HepG2 (cell line): Measurements from ENCODE around the gene FMNL2. TPM values are rescaled to one million over a fixed set of nuclear protein-coding genes. Genes with fewer than 3 reads are reported as not detected.
A peak's percentile ranks its signal among the peaks of the same experiment; 100 is the strongest.

Source experiments
- BHLHE40 ChIP-seq: IDR thresholded peaks from 2 replicates; pipeline ENCODE4 v1.6.1; 2011; ENCODE audit warnings: low read length, improper control_type of control experiment
- CREB1 ChIP-seq, 2 experiments: fragments of 450-650 bp in 1 of 2; IDR thresholded peaks; 2 replicates each; pipeline ENCODE4 v1.6.1; 2016 to 2017; ENCODE audit warnings: control low read depth in 1 of 2, mild to moderate bottlenecking in 1 of 2, missing compliant biosample characterization in 1 of 2, missing genetic modification characterization in 1 of 2
- ERF ChIP-seq: IDR thresholded peaks from 2 replicates; pipeline ENCODE4 v1.6.1; 2018; ENCODE audit warnings: missing biosample characterization, missing genetic modification reagents
- FOSL2 ChIP-seq: sonication (generic); formaldehyde crosslinking; IDR thresholded peaks from 2 replicates; pipeline ENCODE4 v1.4.0; 2020; ENCODE audit warnings: missing genetic modification reagents
- GABPA ChIP-seq, 2 experiments: IDR thresholded peaks; 2 replicates each; pipeline ENCODE4 v1.6.1; 2011 to 2016; ENCODE audit warnings: low read depth in 2 of 2, low read length in 1 of 2, missing biosample characterization in 1 of 2, missing genetic modification characterization in 1 of 2
- GABPB1 ChIP-seq: IDR thresholded peaks from 2 replicates; pipeline ENCODE4 v1.6.1; 2016; ENCODE audit warnings: mild to moderate bottlenecking, missing genetic modification reagents, moderate library complexity, missing compliant biosample characterization
- GATAD2A ChIP-seq: IDR thresholded peaks from 2 replicates; pipeline ENCODE4 v1.6.1; 2016
- HMG20A ChIP-seq: IDR thresholded peaks from 2 replicates; pipeline ENCODE4 v1.6.1; 2016; ENCODE audit warnings: borderline replicate concordance
- KAT7 ChIP-seq: IDR thresholded peaks from 2 replicates; pipeline ENCODE4 v1.6.1; 2018; ENCODE audit warnings: borderline replicate concordance, missing compliant biosample characterization
- MIXL1 ChIP-seq: IDR thresholded peaks from 2 replicates; pipeline ENCODE4 v1.6.1; 2016
- NCOA2 ChIP-seq: sonication (generic); formaldehyde crosslinking; IDR thresholded peaks from 2 replicates; pipeline ENCODE4 v1.8.0; 2022; ENCODE audit warnings: inconsistent platforms
- NFE2L2 ChIP-seq: fragments of 150-350 bp; IDR thresholded peaks from 2 replicates; pipeline ENCODE4 v1.6.1; 2014; ENCODE audit warnings: low read length
- NFIC ChIP-seq: IDR thresholded peaks from 2 replicates; pipeline ENCODE4 v1.6.1; 2012; ENCODE audit warnings: mild to moderate bottlenecking, low read length, inconsistent platforms
- PPARG ChIP-seq: conservative IDR thresholded peaks from 2 replicates; pipeline ENCODE4 v1.6.1; 2016; ENCODE audit warnings: missing biosample characterization, missing genetic modification reagents
- RCOR2 ChIP-seq: IDR thresholded peaks from 2 replicates; pipeline ENCODE4 v1.6.1; 2016; ENCODE audit warnings: missing biosample characterization, missing genetic modification reagents
- SAP130 ChIP-seq: IDR thresholded peaks from 2 replicates; pipeline ENCODE4 v1.6.1; 2016; ENCODE audit warnings: low read depth
- TCF7 ChIP-seq: sonication (generic); IDR thresholded peaks from 2 replicates; pipeline ENCODE4 v1.6.1; 2016; ENCODE audit warnings: antibody characterized with exemption, low read depth
- ZNF12 ChIP-seq: sonication (generic); formaldehyde crosslinking; IDR thresholded peaks from 2 replicates; pipeline ENCODE4 v1.5.0; 2020; ENCODE audit warnings: missing genetic modification reagents
- ZNF143 ChIP-seq: sonication (generic); formaldehyde crosslinking; IDR thresholded peaks from 2 replicates; pipeline ENCODE4 v1.4.0; 2020; ENCODE audit warnings: missing genetic modification reagents
- ZNF451 ChIP-seq: sonication (generic); formaldehyde crosslinking; IDR thresholded peaks from 2 replicates; pipeline ENCODE4 v1.5.0; 2020; ENCODE audit warnings: mild to moderate bottlenecking, missing genetic modification reagents
- ZNF589 ChIP-seq: sonication (generic); formaldehyde crosslinking; conservative IDR thresholded peaks from 2 replicates; pipeline ENCODE4 v1.8.0; 2022; ENCODE audit warnings: mild to moderate bottlenecking, moderate library complexity, missing genetic modification reagents
- ZNF674 ChIP-seq: sonication (generic); formaldehyde crosslinking; IDR thresholded peaks from 2 replicates; pipeline ENCODE4 v1.5.0; 2020; ENCODE audit warnings: low read depth, mild to moderate bottlenecking, missing genetic modification reagents
- ZNF749 ChIP-seq: sonication (generic); formaldehyde crosslinking; IDR thresholded peaks from 2 replicates; pipeline ENCODE4 v1.8.0; 2022; ENCODE audit warnings: mild to moderate bottlenecking, missing genetic modification reagents, moderate library complexity, borderline replicate concordance
- ZSCAN9 ChIP-seq: IDR thresholded peaks from 2 replicates; pipeline ENCODE4 v1.6.1; 2016; ENCODE audit warnings: borderline replicate concordance
- polyA plus RNA-seq, 8 experiments: library from polyadenylated mRNA; depleted of rRNA in 3 of 8; stranded (reverse) in 7 of 8; unstranded in 1 of 8; fragments of >200 nt; fragmentation: Illumina TruSeq in 4 of 8; extraction: Trizol in 4 of 8; gene quantifications; 2 replicates each; pipeline versions ENCODE4 v1.2.1 to v1.2.3, GENCODE V29; 2011 to 2016; ENCODE audit warnings: low read depth in 4 of 8, missing spikeins in 1 of 8, mixed read lengths in 1 of 8; ENCODE audit not compliant: insufficient read depth in 1 of 8
- total RNA-seq, 5 experiments: library from RNA; depleted of rRNA; stranded (reverse); fragments of >200 nt; fragmentation: Illumina TruSeq; extraction: Trizol; gene quantifications; 2 replicates each; pipeline ENCODE4 v1.2.3, GENCODE V29; 2016; ENCODE audit warnings: low read depth in 1 of 5
- TF ChIP-seq, protein P1 (sequence below): sonication (generic); formaldehyde crosslinking; IDR thresholded peaks from 2 replicates; pipeline ENCODE4 v1.4.0; 2020; ENCODE audit warnings: missing genetic modification reagents, borderline replicate concordance
- TF ChIP-seq, protein P2 (sequence below): sonication (generic); formaldehyde crosslinking; IDR thresholded peaks from 2 replicates; pipeline ENCODE4 v1.8.1; 2022; ENCODE audit warnings: low read depth, mild to moderate bottlenecking, missing genetic modification reagents

FMNL2 gene
- total and polyA plus RNA-seq, 2 of the 13 experiments (the other 11 are each of a cell fraction or from before 2014, with no cell fraction given), result 66.5 to 67.7 TPM

DNA sequence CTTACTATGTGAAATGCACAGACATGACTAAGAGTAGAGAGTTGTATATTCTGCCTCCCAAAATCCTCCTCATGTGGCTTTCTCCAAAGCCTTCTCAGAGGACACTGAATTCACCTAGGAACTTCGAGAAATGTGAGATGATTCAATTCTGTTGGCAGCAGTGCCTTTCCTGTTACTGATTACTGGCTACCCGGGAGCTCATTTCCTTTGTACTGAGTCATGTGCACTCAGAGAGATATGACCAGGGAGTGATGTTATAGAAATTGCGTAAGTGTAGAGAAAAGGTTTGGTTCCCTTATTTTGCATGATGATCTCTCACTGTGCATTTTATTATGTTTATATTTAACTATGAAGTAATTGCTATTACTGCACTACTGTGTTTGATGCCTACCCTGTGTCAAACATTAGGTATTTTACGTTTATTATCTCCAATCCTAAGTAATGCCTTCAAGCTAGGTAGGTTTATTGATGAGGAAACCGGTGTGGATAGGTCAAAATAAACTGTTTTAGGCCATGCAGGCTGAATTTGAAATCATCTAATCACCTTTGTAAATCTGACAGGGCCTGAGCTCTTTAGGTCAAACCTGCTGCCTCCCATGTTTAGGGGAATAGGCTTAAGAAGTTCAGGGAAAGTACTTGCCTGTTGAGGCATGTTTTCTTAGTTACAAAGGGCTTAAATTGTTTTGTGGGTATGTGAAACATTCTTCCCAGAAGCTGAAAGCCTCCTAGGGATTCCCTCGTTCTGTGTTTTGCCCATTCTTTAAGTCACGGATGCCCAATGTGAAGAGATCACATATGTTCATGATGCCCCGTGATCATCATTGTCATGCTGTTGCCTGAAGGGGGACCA lies 86.8 kb downstream of the FMNL2 start (continued):
- TF ChIP-seq ZNF589 (CRISPR knock-in tag), result no peak
- peak; percentile 74; the same call in 1 of the 2 replicates for TF ChIP-seq NFIC
- TF ChIP-seq RCOR2 (CRISPR knock-in tag), result 0 out of 2 replicates have a peak, but pooled peaks have one; percentile 66
- TF ChIP-seq ZNF143 (CRISPR knock-in tag), result no peak
- TF ChIP-seq KAT7, result peak; percentile 68; the same call in 1 of the 2 replicates
- no peak for TF ChIP-seq ZNF674
- TF ChIP-seq, protein P1, sequence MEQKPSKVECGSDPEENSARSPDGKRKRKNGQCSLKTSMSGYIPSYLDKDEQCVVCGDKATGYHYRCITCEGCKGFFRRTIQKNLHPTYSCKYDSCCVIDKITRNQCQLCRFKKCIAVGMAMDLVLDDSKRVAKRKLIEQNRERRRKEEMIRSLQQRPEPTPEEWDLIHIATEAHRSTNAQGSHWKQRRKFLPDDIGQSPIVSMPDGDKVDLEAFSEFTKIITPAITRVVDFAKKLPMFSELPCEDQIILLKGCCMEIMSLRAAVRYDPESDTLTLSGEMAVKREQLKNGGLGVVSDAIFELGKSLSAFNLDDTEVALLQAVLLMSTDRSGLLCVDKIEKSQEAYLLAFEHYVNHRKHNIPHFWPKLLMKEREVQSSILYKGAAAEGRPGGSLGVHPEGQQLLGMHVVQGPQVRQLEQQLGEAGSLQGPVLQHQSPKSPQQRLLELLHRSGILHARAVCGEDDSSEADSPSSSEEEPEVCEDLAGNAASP (CRISPR knock-in tag), result 0 out of 2 replicates have a peak, but pooled peaks have one; percentile 21
- no peak for TF ChIP-seq GABPA (IDR thresholded peaks at IDR 0.05; ENCODE audit: low read depth, low read length)
- TF ChIP-seq GABPA (CRISPR knock-in tag; IDR thresholded peaks at IDR 0.05; ENCODE audit: low read depth), result peak; percentile 29; the same call in 1 of the 2 replicates
- TF ChIP-seq GABPB1 (CRISPR knock-in tag), result peak; percentile 36; the same call in 1 of the 2 replicates
- TF ChIP-seq NCOA2 (CRISPR knock-in tag), result peak; percentile 17; the same call in 1 of the 2 replicates
- peak; percentile 63; the same call in 1 of the 2 replicates for TF ChIP-seq SAP130 (CRISPR knock-in tag)
- peak; percentile 68; the same call in 1 of the 2 replicates for TF ChIP-seq HMG20A (CRISPR knock-in tag)
- peak; percentile 88 for TF ChIP-seq ZNF12 (CRISPR knock-in tag)
- peak; percentile 89 for TF ChIP-seq GATAD2A (CRISPR knock-in tag)
- TF ChIP-seq BHLHE40, result peak; percentile 69
- 0 out of 2 replicates have a peak, but pooled peaks have one; percentile 4 for TF ChIP-seq NFE2L2
- TF ChIP-seq MIXL1 (CRISPR knock-in tag), result 0 out of 2 replicates have a peak, but pooled peaks have one; percentile 45
- TF ChIP-seq PPARG (CRISPR knock-in tag), result 0 out of 2 replicates have a peak, but pooled peaks have one; percentile 51
- peak; percentile 35 for TF ChIP-seq TCF7
- no peak for TF ChIP-seq ZNF451 (CRISPR knock-in tag)
- TF ChIP-seq FOSL2 (CRISPR knock-in tag), result peak; percentile 92
- TF ChIP-seq CREB1 (IDR thresholded peaks at IDR 0.05), result peak; percentile 46; the same call in 1 of the 2 replicates
- peak; percentile 81 for TF ChIP-seq CREB1 (CRISPR knock-in tag; IDR thresholded peaks at IDR 0.05)
- TF ChIP-seq, protein P2, sequence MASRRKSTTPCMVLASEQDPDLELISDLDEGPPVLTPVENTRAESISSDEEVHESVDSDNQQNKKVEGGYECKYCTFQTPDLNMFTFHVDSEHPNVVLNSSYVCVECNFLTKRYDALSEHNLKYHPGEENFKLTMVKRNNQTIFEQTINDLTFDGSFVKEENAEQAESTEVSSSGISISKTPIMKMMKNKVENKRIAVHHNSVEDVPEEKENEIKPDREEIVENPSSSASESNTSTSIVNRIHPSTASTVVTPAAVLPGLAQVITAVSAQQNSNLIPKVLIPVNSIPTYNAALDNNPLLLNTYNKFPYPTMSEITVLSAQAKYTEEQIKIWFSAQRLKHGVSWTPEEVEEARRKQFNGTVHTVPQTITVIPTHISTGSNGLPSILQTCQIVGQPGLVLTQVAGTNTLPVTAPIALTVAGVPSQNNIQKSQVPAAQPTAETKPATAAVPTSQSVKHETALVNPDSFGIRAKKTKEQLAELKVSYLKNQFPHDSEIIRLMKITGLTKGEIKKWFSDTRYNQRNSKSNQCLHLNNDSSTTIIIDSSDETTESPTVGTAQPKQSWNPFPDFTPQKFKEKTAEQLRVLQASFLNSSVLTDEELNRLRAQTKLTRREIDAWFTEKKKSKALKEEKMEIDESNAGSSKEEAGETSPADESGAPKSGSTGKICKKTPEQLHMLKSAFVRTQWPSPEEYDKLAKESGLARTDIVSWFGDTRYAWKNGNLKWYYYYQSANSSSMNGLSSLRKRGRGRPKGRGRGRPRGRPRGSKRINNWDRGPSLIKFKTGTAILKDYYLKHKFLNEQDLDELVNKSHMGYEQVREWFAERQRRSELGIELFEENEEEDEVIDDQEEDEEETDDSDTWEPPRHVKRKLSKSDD (CRISPR knock-in tag), result peak; percentile 41; the same call in 1 of the 2 replicates
- no peak for TF ChIP-seq ZNF749
- peak; percentile 89 for TF ChIP-seq ZSCAN9 (CRISPR knock-in tag)
- TF ChIP-seq ERF (CRISPR knock-in tag), result peak; percentile 50; the same call in 1 of the 2 replicates
